Neural progenitor cell (in vitro differentiated cells): ENCODE measurements around the gene TMEM200B. TPM values are rescaled to one million over a fixed set of nuclear protein-coding genes. Genes with fewer than 3 reads are reported as not detected.

Experiments used
- small RNA-seq: library from RNA; depleted of rRNA; stranded (forward); fragments of <200 nt; gene quantifications from one replicate; pipeline ENCODE3, GENCODE V24; 2015
- total RNA-seq: library from RNA; depleted of rRNA; stranded (reverse); fragments of >200 nt; gene quantifications from 2 replicates; pipeline ENCODE4 v1.2.3, GENCODE V29; 2015; ENCODE audit warnings: low replicate concordance

The TMEM200B gene
- total RNA-seq, 1 donor from 2014 or later: 0.56 TPM

Small RNA genes within 50 kb of the gene (small RNA-seq; reads per million reads assigned to genes)
- gene RF02271: not detected

Other genes starting within 250 kb of the TMEM200B start
- 157 and 211 TPM in 2 replicates for gene EPB41, start 209.3 kb downstream of the TMEM200B start, total RNA-seq
- 73.2 and 82.2 TPM in 2 replicates for gene SRSF4, start 58.0 kb upstream of the TMEM200B start, total RNA-seq
- 11.7 and 22.0 TPM in 2 replicates for gene MECR, start 107.0 kb upstream of the TMEM200B start, total RNA-seq
- gene PTPRU, start 112.6 kb upstream of the TMEM200B start, total RNA-seq: 29.5 and 68.9 TPM in 2 replicates